Measurements from ENCODE around the gene PRXL2B.

Gene PRXL2B

DNA sequence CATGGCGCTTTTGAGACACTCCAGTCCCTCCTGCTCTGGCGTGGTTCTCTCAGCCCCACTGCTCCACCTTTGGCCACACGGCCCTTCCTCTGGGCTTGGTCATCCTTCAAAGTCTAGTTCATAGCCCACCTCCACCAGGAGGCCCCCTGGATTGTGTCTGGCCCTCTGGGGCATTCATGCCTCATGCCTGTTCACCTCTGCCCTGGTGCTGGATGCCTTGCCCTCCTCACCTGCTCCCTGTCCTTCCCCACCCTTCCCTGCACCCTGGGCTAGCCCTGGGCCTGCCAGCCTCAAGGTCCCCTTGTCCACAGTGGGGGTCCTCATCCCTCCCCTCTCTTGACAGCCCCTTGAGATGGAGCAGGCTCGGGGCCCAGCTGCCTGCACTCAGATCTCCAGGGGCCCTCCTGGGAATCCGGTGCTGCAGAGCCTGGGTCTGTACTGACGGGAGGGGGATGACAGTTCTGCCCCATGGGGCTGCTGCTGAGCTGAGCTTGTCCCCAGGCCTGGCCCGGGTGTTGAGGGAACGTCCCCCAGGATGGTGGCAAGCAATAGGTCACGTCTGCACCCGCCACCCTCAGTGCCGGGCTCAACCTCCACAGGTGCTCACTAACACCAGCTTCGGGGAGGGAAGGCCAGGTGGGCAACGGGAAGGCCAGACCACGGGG, 18.4 kb downstream of the PRXL2B start:
- Histone ChIP-seq H3K9me3 (ENCODE audit: control insufficient read depth, insufficient read depth, low read length) (no peaks in the 10 kb centered on the region; the same call in 1 of the 2 replicates), H4K20me1 (ENCODE audit: control insufficient read depth, insufficient read depth, low read depth, low read length) (no peaks in the 10 kb centered on the region), H3F3A (ENCODE audit: control insufficient read depth, insufficient read depth) (no peaks in the 10 kb centered on the region), H3K27ac (ENCODE audit: low read depth, low read length) (no peak overlapping the region), H3K27me3 (ENCODE audit: control insufficient read depth, low read length) (no peaks in the 10 kb centered on the region), H3K4me2 (ENCODE audit: low read length) (no peak overlapping the region), H3K9me2 (replicated peaks; ENCODE audit: control insufficient read depth, low read length) (no peaks in the 10 kb centered on the region), H3K4me3 (ENCODE audit: low read length) (no peak overlapping the region), H3K79me2 (ENCODE audit: control insufficient read depth, low read length) (no peaks in the 10 kb centered on the region), H3K36me3 (ENCODE audit: control insufficient read depth, low read length) (no peaks in the 10 kb centered on the region), H3K4me1 (ENCODE audit: control insufficient read depth, low read length) (no peaks in the 10 kb centered on the region)
- TF ChIP-seq, protein P1, sequence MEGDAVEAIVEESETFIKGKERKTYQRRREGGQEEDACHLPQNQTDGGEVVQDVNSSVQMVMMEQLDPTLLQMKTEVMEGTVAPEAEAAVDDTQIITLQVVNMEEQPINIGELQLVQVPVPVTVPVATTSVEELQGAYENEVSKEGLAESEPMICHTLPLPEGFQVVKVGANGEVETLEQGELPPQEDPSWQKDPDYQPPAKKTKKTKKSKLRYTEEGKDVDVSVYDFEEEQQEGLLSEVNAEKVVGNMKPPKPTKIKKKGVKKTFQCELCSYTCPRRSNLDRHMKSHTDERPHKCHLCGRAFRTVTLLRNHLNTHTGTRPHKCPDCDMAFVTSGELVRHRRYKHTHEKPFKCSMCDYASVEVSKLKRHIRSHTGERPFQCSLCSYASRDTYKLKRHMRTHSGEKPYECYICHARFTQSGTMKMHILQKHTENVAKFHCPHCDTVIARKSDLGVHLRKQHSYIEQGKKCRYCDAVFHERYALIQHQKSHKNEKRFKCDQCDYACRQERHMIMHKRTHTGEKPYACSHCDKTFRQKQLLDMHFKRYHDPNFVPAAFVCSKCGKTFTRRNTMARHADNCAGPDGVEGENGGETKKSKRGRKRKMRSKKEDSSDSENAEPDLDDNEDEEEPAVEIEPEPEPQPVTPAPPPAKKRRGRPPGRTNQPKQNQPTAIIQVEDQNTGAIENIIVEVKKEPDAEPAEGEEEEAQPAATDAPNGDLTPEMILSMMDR (IDR thresholded peaks at IDR 0.05; ENCODE audit: low read depth, low read length, poor library complexity, severe bottlenecking) = no peak
- TF ChIP-seq EZH2phosphoT487 (IDR thresholded peaks at IDR 0.05; ENCODE audit: borderline replicate concordance, low read length) = no peak

DNA sequence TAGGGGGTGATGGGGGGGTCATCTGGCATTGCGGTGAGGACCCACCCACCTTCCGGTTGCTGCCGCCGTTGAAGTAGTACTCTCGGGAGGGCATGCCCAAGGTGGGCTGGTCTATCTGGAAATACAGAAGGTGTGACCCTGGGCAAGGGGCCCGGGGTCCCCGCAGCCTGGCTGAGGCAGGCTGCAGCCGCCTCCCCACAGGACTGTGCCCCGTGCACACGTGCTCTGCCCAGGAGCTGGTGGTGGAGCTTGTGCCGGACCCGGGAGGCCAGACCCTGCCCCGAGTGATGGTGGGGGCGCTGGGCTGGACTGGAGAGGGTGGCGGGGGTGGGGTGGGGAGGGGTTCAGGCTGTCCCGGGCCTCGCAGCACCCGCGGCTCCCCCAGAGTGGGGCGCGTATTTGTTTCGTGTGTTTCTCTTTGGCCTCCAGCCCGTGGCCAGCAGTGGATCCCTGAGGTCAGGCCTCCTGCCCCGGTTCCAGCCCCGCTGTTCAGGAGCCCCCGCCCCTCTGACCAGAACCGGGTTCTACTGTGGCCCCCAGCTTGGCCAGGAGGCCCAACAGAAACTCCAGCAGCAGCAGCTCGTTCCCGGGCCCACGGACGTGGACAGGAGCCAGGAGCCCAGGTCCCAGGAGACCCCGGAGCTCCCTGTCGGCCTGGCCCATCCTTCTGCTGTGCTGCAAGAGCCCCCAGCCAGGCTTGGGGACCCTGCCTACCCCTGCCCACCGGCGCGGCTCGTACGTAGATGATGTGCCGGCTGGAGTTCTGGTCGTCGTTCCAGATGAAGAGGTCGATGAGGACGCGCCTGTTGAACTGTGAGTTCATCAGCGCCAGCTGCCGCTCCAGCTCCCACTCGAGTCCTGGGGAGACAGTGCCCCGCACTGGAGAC, 19.2 kb downstream of the PRXL2B start:
- no peak overlapping the region for H3K4me2 ChIP-seq (ENCODE audit: low read length)

DNA sequence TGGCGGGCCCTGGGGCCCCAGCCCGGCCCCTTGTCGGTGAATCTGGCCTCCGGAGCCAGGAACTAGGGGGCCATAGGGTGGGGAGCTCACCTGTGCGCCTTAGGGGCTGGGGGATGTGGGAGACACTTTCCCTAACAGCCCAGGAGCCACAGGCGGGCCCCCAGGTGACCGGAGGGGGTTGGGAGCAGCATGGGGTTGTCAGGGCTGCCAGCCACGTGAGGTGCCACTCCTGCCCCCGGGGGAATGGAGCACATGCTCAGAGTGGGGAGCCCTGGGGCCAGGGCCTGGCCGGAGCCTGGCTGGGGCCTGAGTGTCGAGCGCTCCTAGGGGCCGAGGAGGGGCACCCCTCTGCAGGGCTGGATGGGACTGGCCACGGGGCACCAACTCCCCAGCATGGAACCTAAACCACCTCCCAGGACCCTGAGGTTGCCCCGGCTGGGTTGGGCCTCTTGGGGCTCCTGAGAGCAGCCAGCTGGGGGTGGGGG, 19.9 kb downstream of the PRXL2B start:
- no peak overlapping the region for H3K27ac ChIP-seq (ENCODE audit: low read depth, low read length)

More for the DNA sequence above, 19.2 kb downstream of the PRXL2B start:
- H3K36me3 ChIP-seq (ENCODE audit: control insufficient read depth, low read length) = no peaks in the 10 kb centered on the region
- no peaks in the 10 kb centered on the region for H3K27me3 ChIP-seq (ENCODE audit: control insufficient read depth, low read length)
- H3K9me2 ChIP-seq (replicated peaks; ENCODE audit: control insufficient read depth, low read length) = no peaks in the 10 kb centered on the region
- no peaks in the 10 kb centered on the region for H4K20me1 ChIP-seq (ENCODE audit: control insufficient read depth, insufficient read depth, low read depth, low read length)
- no peaks in the 10 kb centered on the region for H3K79me2 ChIP-seq (ENCODE audit: control insufficient read depth, low read length)
- no peaks in the 10 kb centered on the region for H3F3A ChIP-seq (ENCODE audit: control insufficient read depth, insufficient read depth)
- no peak for TF ChIP-seq EZH2phosphoT487 (IDR thresholded peaks at IDR 0.05; ENCODE audit: borderline replicate concordance, low read length)
- TF ChIP-seq, protein P1 (IDR thresholded peaks at IDR 0.05; ENCODE audit: low read depth, low read length, poor library complexity, severe bottlenecking) = no peak
- no peaks in the 10 kb centered on the region; the same call in 1 of the 2 replicates for H3K9me3 ChIP-seq (ENCODE audit: control insufficient read depth, insufficient read depth, low read length)
- no peak overlapping the region for H3K27ac ChIP-seq (ENCODE audit: low read depth, low read length)
- H3K4me1 ChIP-seq (ENCODE audit: control insufficient read depth, low read length) = no peaks in the 10 kb centered on the region
- no peak overlapping the region for H3K4me3 ChIP-seq (ENCODE audit: low read length)

More for the DNA sequence above, 19.9 kb downstream of the PRXL2B start:
- Histone ChIP-seq H3K4me1 (ENCODE audit: control insufficient read depth, low read length) (no peaks in the 10 kb centered on the region), H3K4me3 (ENCODE audit: low read length) (no peak overlapping the region), H3K27me3 (ENCODE audit: control insufficient read depth, low read length) (no peaks in the 10 kb centered on the region), H3F3A (ENCODE audit: control insufficient read depth, insufficient read depth) (no peaks in the 10 kb centered on the region), H3K4me2 (ENCODE audit: low read length) (no peak overlapping the region), H3K9me2 (replicated peaks; ENCODE audit: control insufficient read depth, low read length) (no peaks in the 10 kb centered on the region), H3K36me3 (ENCODE audit: control insufficient read depth, low read length) (no peaks in the 10 kb centered on the region), H4K20me1 (ENCODE audit: control insufficient read depth, insufficient read depth, low read depth, low read length) (no peaks in the 10 kb centered on the region), H3K79me2 (ENCODE audit: control insufficient read depth, low read length) (no peaks in the 10 kb centered on the region), H3K9me3 (ENCODE audit: control insufficient read depth, insufficient read depth, low read length) (no peaks in the 10 kb centered on the region; the same call in 1 of the 2 replicates)
- TF ChIP-seq, protein P1 (IDR thresholded peaks at IDR 0.05; ENCODE audit: low read depth, low read length, poor library complexity, severe bottlenecking) = no peak
- TF ChIP-seq EZH2phosphoT487 (IDR thresholded peaks at IDR 0.05; ENCODE audit: borderline replicate concordance, low read length) = no peak
